Measurements from ENCODE around the gene ZNF804B.

Gene ZNF804B

GRCh38 chr7:88885131-88885530 is 125.6 kb downstream of the ZNF804B start:
- no peak for TF ChIP-seq CTCF (IDR thresholded peaks at IDR 0.05; ENCODE audit: low read depth, low read length, missing control alignments)
- no peak overlapping the region for H3K4me3 ChIP-seq (ENCODE audit: low read depth, low read length)
- no peak for DNase-seq (ENCODE audit: low read depth)
- in situ Hi-C loops (cut with HindIII; ENCODE audit: low sequenced_read_pairs), result no loop called here

- TF ChIP-seq CTCF (IDR thresholded peaks at IDR 0.05; ENCODE audit: low read depth, low read length, missing control alignments), result no peak
- DNase-seq (ENCODE audit: low read depth), result no peak
- in situ Hi-C loops (cut with HindIII; ENCODE audit: low sequenced_read_pairs), result no loop called here
- no peak overlapping the region for H3K4me3 ChIP-seq (ENCODE audit: low read depth, low read length)
These were observed 129.2 kb downstream of the ZNF804B start for GRCh38 chr7:88888684-88889083.

- DNase-seq (ENCODE audit: low read depth), result no peak
- no peak for TF ChIP-seq CTCF (IDR thresholded peaks at IDR 0.05; ENCODE audit: low read depth, low read length, missing control alignments)
These were observed 151.0 kb downstream of the ZNF804B start for GRCh38 chr7:88910516-88910915.

GRCh38 chr7:88912852-88913251 is 153.4 kb downstream of the ZNF804B start:
- no peak for TF ChIP-seq CTCF (IDR thresholded peaks at IDR 0.05; ENCODE audit: low read depth, low read length, missing control alignments)
- in situ Hi-C loops (cut with HindIII; ENCODE audit: low sequenced_read_pairs), result no loop called here
- H3K4me3 ChIP-seq (ENCODE audit: low read depth, low read length), result no peak overlapping the region
- no peak for DNase-seq (ENCODE audit: low read depth)

More at GRCh38 chr7:88910516-88910915, 151.0 kb downstream of the ZNF804B start:
- H3K4me3 ChIP-seq (ENCODE audit: low read depth, low read length), result no peak overlapping the region
- in situ Hi-C loops (cut with HindIII; ENCODE audit: low sequenced_read_pairs), result no loop called here

GRCh38 chr7:88915615-88916014 is 156.1 kb downstream of the ZNF804B start:
- DNase-seq (ENCODE audit: low read depth), result no peak
- in situ Hi-C loops (cut with HindIII; ENCODE audit: low sequenced_read_pairs), result no loop called here
- H3K4me3 ChIP-seq (ENCODE audit: low read depth, low read length), result no peak overlapping the region
- TF ChIP-seq CTCF (IDR thresholded peaks at IDR 0.05; ENCODE audit: low read depth, low read length, missing control alignments), result no peak

- DNase-seq (ENCODE audit: low read depth), result peak; percentile 4
- TF ChIP-seq CTCF (IDR thresholded peaks at IDR 0.05; ENCODE audit: low read depth, low read length, missing control alignments), result no peak
- H3K4me3 ChIP-seq (ENCODE audit: low read depth, low read length), result no peak overlapping the region
- in situ Hi-C loops (cut with HindIII; ENCODE audit: low sequenced_read_pairs), result no loop called here
These were observed 160.1 kb downstream of the ZNF804B start for GRCh38 chr7:88919478-88920131.

All from astrocyte of the cerebellum (primary cell).